ENCODE measurements around the gene ROPN1L. TPM values are rescaled to one million over a fixed set of nuclear protein-coding genes. Genes with fewer than 3 reads are reported as not detected.

The ROPN1L gene
- total RNA-seq, 1 experiment from 2014 or later = 0.24 TPM

- CTCF ChIA-PET = no interaction called here
- H3K4me1 ChIP-seq (ENCODE audit: insufficient read depth, low read length, poor library complexity, severe bottlenecking) = no peaks in the 10 kb centered on the region
- no peak overlapping the region for H3K4me3 ChIP-seq (ENCODE audit: low read depth, low read length, poor library complexity, severe bottlenecking)
- no peak for DNase-seq (ENCODE audit: low spot score)
- H3K27ac ChIP-seq (ENCODE audit: low read depth, low read length, poor library complexity, severe bottlenecking) = no peak overlapping the region
- BruUV-seq (replicated peaks) = no TSS peak
- no peaks in the 10 kb centered on the region for H3K27me3 ChIP-seq (replicated peaks; ENCODE audit: insufficient read depth, low read depth, low read length, poor library complexity)
- peaks cover 50% of the 10 kb centered on the region for H3K36me3 ChIP-seq (ENCODE audit: insufficient read depth, low read length, poor library complexity, severe bottlenecking)
- no peaks in the 10 kb centered on the region for H3K9me3 ChIP-seq (ENCODE audit: low read depth, low read length, poor library complexity, severe bottlenecking)
- intact Hi-C loops (cut with micrococcal nuclease; ENCODE audit: unreplicated experiment) = no loop called here
- TF ChIP-seq CTCF (conservative IDR thresholded peaks at IDR 0.05; ENCODE audit: low read depth, low read length) = no peak
- TF ChIP-seq EZH2 (IDR thresholded peaks at IDR 0.05; ENCODE audit: borderline replicate concordance, low read depth, low read length, poor library complexity, severe bottlenecking) = no peak
- POLR2A ChIA-PET (ENCODE audit: low non-redundant PET) = no interaction called here
These were observed 7.3 kb upstream of the ROPN1L start for GRCh38 chr5:10434392-10434791.

- no peak for DNase-seq (ENCODE audit: low spot score)
- Histone ChIP-seq H3K9me3 (ENCODE audit: low read depth, low read length, poor library complexity, severe bottlenecking) (no peaks in the 10 kb centered on the region), H3K27me3 (replicated peaks; ENCODE audit: insufficient read depth, low read depth, low read length, poor library complexity) (peaks cover 4% of the 10 kb centered on the region), H3K4me3 (ENCODE audit: low read depth, low read length, poor library complexity, severe bottlenecking) (no peak overlapping the region), H3K4me1 (ENCODE audit: insufficient read depth, low read length, poor library complexity, severe bottlenecking) (peaks cover 6% of the 10 kb centered on the region), H3K36me3 (ENCODE audit: insufficient read depth, low read length, poor library complexity, severe bottlenecking) (peaks cover 23% of the 10 kb centered on the region), H3K27ac (ENCODE audit: low read depth, low read length, poor library complexity, severe bottlenecking) (no peak overlapping the region)
- no TSS peak for BruUV-seq (replicated peaks)
- intact Hi-C loops (cut with micrococcal nuclease; ENCODE audit: unreplicated experiment) = no loop called here
- POLR2A ChIA-PET (ENCODE audit: low non-redundant PET) = interaction anchor here (0.6 kb wide), 1 partner anchor 172 kb away, joined by 3 read pairs; no protein-coding TSS in a partner anchor
- CTCF ChIA-PET = no interaction called here
- TF ChIP-seq EZH2 (IDR thresholded peaks at IDR 0.05; ENCODE audit: borderline replicate concordance, low read depth, low read length, poor library complexity, severe bottlenecking) (no peak), CTCF (conservative IDR thresholded peaks at IDR 0.05; ENCODE audit: low read depth, low read length) (no peak)
These were observed 3.4 kb upstream of the ROPN1L start for GRCh38 chr5:10438301-10438700.

- BruUV-seq (replicated peaks) = no TSS peak
- CTCF ChIA-PET = no interaction called here
- H3K36me3 ChIP-seq (ENCODE audit: insufficient read depth, low read length, poor library complexity, severe bottlenecking) = peaks cover 11% of the 10 kb centered on the region
- TF ChIP-seq CTCF (conservative IDR thresholded peaks at IDR 0.05; ENCODE audit: low read depth, low read length) (no peak), EZH2 (IDR thresholded peaks at IDR 0.05; ENCODE audit: borderline replicate concordance, low read depth, low read length, poor library complexity, severe bottlenecking) (no peak)
- H3K27ac ChIP-seq (ENCODE audit: low read depth, low read length, poor library complexity, severe bottlenecking) = no peak overlapping the region
- DNase-seq (ENCODE audit: low spot score) = no peak
- POLR2A ChIA-PET (ENCODE audit: low non-redundant PET) = no interaction called here
- no peaks in the 10 kb centered on the region for H3K9me3 ChIP-seq (ENCODE audit: low read depth, low read length, poor library complexity, severe bottlenecking)
- H3K4me1 ChIP-seq (ENCODE audit: insufficient read depth, low read length, poor library complexity, severe bottlenecking) = peaks cover 6% of the 10 kb centered on the region
- no peak overlapping the region for H3K4me3 ChIP-seq (ENCODE audit: low read depth, low read length, poor library complexity, severe bottlenecking)
- peaks cover 4% of the 10 kb centered on the region for H3K27me3 ChIP-seq (replicated peaks; ENCODE audit: insufficient read depth, low read depth, low read length, poor library complexity)
- intact Hi-C loops (cut with micrococcal nuclease; ENCODE audit: unreplicated experiment) = no loop called here
These were observed 2.0 kb upstream of the ROPN1L start for GRCh38 chr5:10439692-10440091.

All from A673 (cell line).